SK-N-SH treated with all-trans-retinoic acid at 6 μM for 48 hours (cell line): ENCODE results near the gene IL22.

ENCODE experiments used
- PPARA ChIP-seq: fragments of 250-450 bp; sonication (Bioruptor Pico); IDR thresholded peaks from 2 replicates; pipeline ENCODE4 v1.5.0; 2020; ENCODE audit warnings: mild to moderate bottlenecking, borderline replicate concordance
- SNAI2 ChIP-seq: fragments of 250-450 bp; sonication (Bioruptor Pico); IDR thresholded peaks from 2 replicates; pipeline ENCODE4 v1.5.0; 2020; ENCODE audit warnings: mild to moderate bottlenecking, moderate library complexity
- ZC3H10 ChIP-seq: fragments of 250-450 bp; sonication (Bioruptor Pico); IDR thresholded peaks from 2 replicates; pipeline ENCODE4 v1.5.1; 2021; ENCODE audit warnings: mild to moderate bottlenecking, moderate library complexity
- ZFP30 ChIP-seq: fragments of 450-650 bp; formaldehyde crosslinking; IDR thresholded peaks from 2 replicates; pipeline ENCODE4 v1.5.0; 2022; ENCODE audit warnings: mild to moderate bottlenecking, moderate library complexity

GRCh38 chr12:68235576-68235975 is 17.8 kb downstream of the IL22 start:
- TF ChIP-seq ZC3H10 (CRISPR knock-in tag): no peak
- no peak for TF ChIP-seq ZFP30
- TF ChIP-seq PPARA (CRISPR knock-in tag): no peak
- TF ChIP-seq SNAI2 (CRISPR knock-in tag): no peak
